Prostate gland (tissue), 2 donors: ENCODE data around the gene PSME1. TPM values are rescaled to one million over a fixed set of nuclear protein-coding genes. Genes with fewer than 3 reads are reported as not detected.

Experiments used
- DNase-seq: peaks from one replicate; pipeline ENCODE4 v3.0.0-alpha.2; 2019; ENCODE audit warnings: low spot score
- H3K27ac ChIP-seq, 2 donors: fragments of 200-600 bp; sonication (generic); 2 replicates each; pipeline ENCODE4 v1.5.1; 2017 to 2019
- H3K27me3 ChIP-seq: fragments of 200-600 bp; sonication (generic); replicated peaks from 2 replicates; pipeline ENCODE4 v1.5.1; 2019; ENCODE audit not compliant: insufficient read depth
- H3K36me3 ChIP-seq, 2 donors: fragments of 200-600 bp; sonication (generic); 1 replicate in 1 of 2; 2 replicates in 1 of 2; pipeline versions ENCODE4 v1.5.1 to v1.8.1; 2017 to 2019
- H3K4me1 ChIP-seq: fragments of 200-600 bp; sonication (generic); replicated peaks from 2 replicates; pipeline ENCODE4 v1.5.1; 2019
- H3K4me3 ChIP-seq, 2 donors: fragments of 200-600 bp; sonication (generic); 2 replicates each; pipeline ENCODE4 v1.5.1; 2017 to 2019
- H3K9me3 ChIP-seq: fragments of 200-600 bp; sonication (generic); 2 replicates; pipeline ENCODE4 v1.5.1; 2017
- CTCF ChIP-seq, 4 experiments: fragments of 200-600 bp in 2 of 4; fragments of 450-650 bp in 2 of 4; sonication (generic) in 2 of 4; IDR thresholded peaks; 1 replicate in 3 of 4; 2 replicates in 1 of 4; pipeline ENCODE4 v1.5.1; 2016 to 2019; ENCODE audit warnings: antibody characterized with exemption in 4 of 4, mild to moderate bottlenecking in 2 of 4, moderate library complexity in 2 of 4
- POLR2A ChIP-seq: fragments of 450-650 bp; IDR thresholded peaks from one replicate; pipeline ENCODE4 v1.6.1; 2016; ENCODE audit warnings: antibody characterized with exemption, mild to moderate bottlenecking
- POLR2AphosphoS5 ChIP-seq: sonication (generic); formaldehyde crosslinking; IDR thresholded peaks from one replicate; pipeline ENCODE4 v1.6.1; 2017; ENCODE audit warnings: antibody characterized with exemption
- WGBS: methylation state at CpG from one replicate; pipeline ENCODE4 v1.1.5; 2018; 5-methylcytosine and 5-hydroxymethylcytosine counted together
- intact Hi-C: fragments of 100-400 bp; cut with DNase I; formaldehyde crosslinking; loops from one replicate; pipeline ENCODE4 v1.14.2; 2022
- total RNA-seq, 2 donors: library from RNA; depleted of rRNA; stranded (reverse); fragments of >200 nt; gene quantifications; one replicate each; pipeline ENCODE4 v1.1.0, GENCODE V29; 2016

The PSME1 gene
- total RNA-seq, 2 donors from 2014 or later = 85.4 to 213 TPM

GRCh38 chr14:24150567-24150966 is 14.6 kb downstream of the PSME1 start:
- DNase-seq = no peak
- Histone ChIP-seq H3K4me1 (peaks cover 7% of the 10 kb centered on the region), H3K4me3 (no peak overlapping the region), H3K27me3 (no peaks in the 10 kb centered on the region), H3K9me3 (no peaks in the 10 kb centered on the region), H3K36me3 (peaks cover 3 to 26% of the 10 kb centered on the region in 2 donors), H3K27ac (no peak overlapping the region)
- 91% methylated on average over 9 of the region's 9 CpGs for WGBS
- intact Hi-C loops = no loop called here
- no peak for TF ChIP-seq POLR2A
- TF ChIP-seq POLR2AphosphoS5 = no peak
- no peak for TF ChIP-seq CTCF (IDR thresholded peaks at IDR 0.05)

- peaks cover 3 to 30% of the 10 kb centered on the region in 2 donors for H3K36me3 ChIP-seq
- TF ChIP-seq POLR2A = no peak
- no peak for TF ChIP-seq POLR2AphosphoS5
- no peak for TF ChIP-seq CTCF (IDR thresholded peaks at IDR 0.05)
- WGBS = 87% methylated on average over 9 of the region's 9 CpGs
- DNase-seq = no peak
- no peak overlapping the region for H3K4me3 ChIP-seq
- intact Hi-C loops = no loop called here
- peaks cover 6% of the 10 kb centered on the region for H3K4me1 ChIP-seq
- no peak overlapping the region for H3K27ac ChIP-seq
- H3K9me3 ChIP-seq = no peaks in the 10 kb centered on the region
- no peaks in the 10 kb centered on the region for H3K27me3 ChIP-seq
Measured at GRCh38 chr14:24150993-24151392, 15.0 kb downstream of the PSME1 start.

GRCh38 chr14:24151404-24152080 is 15.5 kb downstream of the PSME1 start:
- TF ChIP-seq POLR2A = no peak
- no peak for TF ChIP-seq CTCF (IDR thresholded peaks at IDR 0.05)
- no peak for TF ChIP-seq POLR2AphosphoS5
- intact Hi-C loops = no loop called here
- DNase-seq = no peak
- H3K27ac ChIP-seq = no peak overlapping the region
- peaks cover 6% of the 10 kb centered on the region for H3K4me1 ChIP-seq
- H3K4me3 ChIP-seq = no peak overlapping the region
- WGBS = 97% methylated on average over 16 of the region's 16 CpGs
- no peaks in the 10 kb centered on the region for H3K9me3 ChIP-seq
- peaks cover 3 to 30% of the 10 kb centered on the region in 2 donors for H3K36me3 ChIP-seq
- H3K27me3 ChIP-seq = no peaks in the 10 kb centered on the region

GRCh38 chr14:24155100-24155499 is 19.1 kb downstream of the PSME1 start:
- no peak for TF ChIP-seq POLR2AphosphoS5
- no peak for TF ChIP-seq POLR2A
- no peak for TF ChIP-seq CTCF (IDR thresholded peaks at IDR 0.05)
- DNase-seq = no peak
- Histone ChIP-seq H3K27ac (no peak overlapping the region), H3K4me3 (no peak overlapping the region), H3K4me1 (no peaks in the 10 kb centered on the region), H3K27me3 (no peaks in the 10 kb centered on the region), H3K9me3 (no peaks in the 10 kb centered on the region), H3K36me3 (peaks cover 7 to 35% of the 10 kb centered on the region in 2 donors)
- intact Hi-C loops = no loop called here
- 95% methylated on average over 10 of the region's 10 CpGs for WGBS

GRCh38 chr14:24156840-24157239 is 20.8 kb downstream of the PSME1 start:
- Histone ChIP-seq H3K4me3 (no peak overlapping the region), H3K36me3 (peaks cover 4 to 20% of the 10 kb centered on the region in 2 donors), H3K27ac (no peak overlapping the region), H3K9me3 (no peaks in the 10 kb centered on the region), H3K4me1 (no peaks in the 10 kb centered on the region), H3K27me3 (no peaks in the 10 kb centered on the region)
- 100% methylated on average over 1 of the region's 1 CpG for WGBS
- DNase-seq = no peak
- TF ChIP-seq POLR2AphosphoS5 (no peak), POLR2A (no peak), CTCF (IDR thresholded peaks at IDR 0.05) (no peak)
- intact Hi-C loops = no loop called here
